ENCODE data around the gene KLHL22. TPM values are rescaled to one million over a fixed set of nuclear protein-coding genes. Genes with fewer than 3 reads are reported as not detected.

The KLHL22 gene
- total RNA-seq, 1 experiment from 2014 or later, result 14.8 TPM

GRCh38 chr22:20423906-20424551 is 71.6 kb downstream of the KLHL22 start:
- CTCF ChIA-PET, result no interaction called here

GRCh38 chr22:20423008-20423905 is 72.3 kb downstream of the KLHL22 start:
- ChIA-PET CTCF (no interaction called here), POLR2A (ENCODE audit: unreplicated experiment) (no interaction called here)
- TF ChIP-seq EZH2 (IDR thresholded peaks at IDR 0.05; ENCODE audit: low read length, unreplicated experiment) (no peak), CTCF (conservative IDR thresholded peaks at IDR 0.05; ENCODE audit: low read depth, low read length) (no peak), EZH2phosphoT487 (IDR thresholded peaks at IDR 0.05; ENCODE audit: borderline replicate concordance, low read length) (no peak)
- Histone ChIP-seq H3K4me2 (ENCODE audit: low read length) (no peak overlapping the region), H3K9me3 (ENCODE audit: low read length) (no peaks in the 10 kb centered on the region), H3K4me1 (ENCODE audit: insufficient read depth, low read length) (no peaks in the 10 kb centered on the region), H3K9ac (ENCODE audit: low read length) (no peak overlapping the region), H3K79me2 (ENCODE audit: low read length) (no peaks in the 10 kb centered on the region), H3K9me2 (replicated peaks; ENCODE audit: low read length) (no peaks in the 10 kb centered on the region), H3K4me3 (ENCODE audit: low read length) (no peak overlapping the region), H3K27ac (ENCODE audit: low read length) (no peak overlapping the region), H2AFZ (ENCODE audit: low read length) (no peak overlapping the region), H3K27me3 (ENCODE audit: low read length) (no peaks in the 10 kb centered on the region), H3K36me3 (ENCODE audit: low read depth, low read length) (no peaks in the 10 kb centered on the region), H4K20me1 (ENCODE audit: low read length) (no peaks in the 10 kb centered on the region), H3F3A (ENCODE audit: low read length, unreplicated experiment) (no peaks in the 10 kb centered on the region)
- DNase-seq (no peak), ATAC-seq (no peak)
- intact Hi-C loops (cut with micrococcal nuclease), result no loop called here
- BruUV-seq (replicated peaks), result no TSS peak

More at GRCh38 chr22:20423906-20424551, 71.6 kb downstream of the KLHL22 start:
- Histone ChIP-seq H3K9ac (ENCODE audit: low read length) (no peak overlapping the region), H3K9me2 (replicated peaks; ENCODE audit: low read length) (no peaks in the 10 kb centered on the region), H3K79me2 (ENCODE audit: low read length) (no peaks in the 10 kb centered on the region), H4K20me1 (ENCODE audit: low read length) (no peaks in the 10 kb centered on the region), H3K9me3 (ENCODE audit: low read length) (no peaks in the 10 kb centered on the region), H3F3A (ENCODE audit: low read length, unreplicated experiment) (no peaks in the 10 kb centered on the region), H3K36me3 (ENCODE audit: low read depth, low read length) (no peaks in the 10 kb centered on the region), H3K4me3 (ENCODE audit: low read length) (no peak overlapping the region), H3K27ac (ENCODE audit: low read length) (no peak overlapping the region), H2AFZ (ENCODE audit: low read length) (no peak overlapping the region), H3K27me3 (ENCODE audit: low read length) (no peaks in the 10 kb centered on the region), H3K4me1 (ENCODE audit: insufficient read depth, low read length) (no peaks in the 10 kb centered on the region), H3K4me2 (ENCODE audit: low read length) (no peak overlapping the region)
- TF ChIP-seq EZH2 (IDR thresholded peaks at IDR 0.05; ENCODE audit: low read length, unreplicated experiment) (no peak), EZH2phosphoT487 (IDR thresholded peaks at IDR 0.05; ENCODE audit: borderline replicate concordance, low read length) (no peak), CTCF (conservative IDR thresholded peaks at IDR 0.05; ENCODE audit: low read depth, low read length) (no peak)
- intact Hi-C loops (cut with micrococcal nuclease), result no loop called here
- no peak for ATAC-seq
- DNase-seq, result no peak
- BruUV-seq (replicated peaks), result no TSS peak
- POLR2A ChIA-PET (ENCODE audit: unreplicated experiment), result no interaction called here

Data from PC-3 (cell line).